ENCODE data around the gene SH3TC1. TPM values are rescaled to one million over a fixed set of nuclear protein-coding genes. Genes with fewer than 3 reads are reported as not detected.

SH3TC1 gene
- total RNA-seq, 1 donor from 2014 or later: 23.2 TPM

DNA sequence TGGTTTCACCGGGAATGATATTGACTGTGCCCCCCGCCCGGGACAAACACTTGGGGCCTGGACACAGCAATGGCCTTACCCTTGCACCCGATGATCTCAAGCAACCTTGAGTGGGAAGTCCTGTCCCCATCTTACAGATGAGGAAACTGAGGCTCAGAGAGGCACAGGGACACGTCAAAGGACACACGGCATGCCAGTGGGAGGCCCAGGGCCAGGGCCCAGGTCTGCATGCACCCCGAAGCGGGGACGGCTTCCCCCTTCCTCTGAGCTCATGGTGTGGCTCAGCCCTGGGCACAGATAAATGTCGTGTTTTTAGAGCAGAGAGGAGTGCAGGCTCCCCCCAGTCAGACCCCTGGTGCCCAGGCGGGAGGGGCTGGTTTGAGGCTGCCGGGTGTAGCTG is 36.6 kb downstream of the SH3TC1 start:
- DNase-seq (ENCODE audit: low spot score in 2 of 2, unreplicated experiment in 2 of 2): no peak
- Mint-ChIP-seq H3K36me3 (peaks cover 3% of the 10 kb centered on the region), H3K27me3 (ENCODE audit: low read depth) (no peaks in the 10 kb centered on the region), H3K9me3 (no peaks in the 10 kb centered on the region), H3K27ac (no peak overlapping the region), H3K4me3 (no peak overlapping the region), H3K4me1 (no peaks in the 10 kb centered on the region)
- TF ChIP-seq, protein P1, sequence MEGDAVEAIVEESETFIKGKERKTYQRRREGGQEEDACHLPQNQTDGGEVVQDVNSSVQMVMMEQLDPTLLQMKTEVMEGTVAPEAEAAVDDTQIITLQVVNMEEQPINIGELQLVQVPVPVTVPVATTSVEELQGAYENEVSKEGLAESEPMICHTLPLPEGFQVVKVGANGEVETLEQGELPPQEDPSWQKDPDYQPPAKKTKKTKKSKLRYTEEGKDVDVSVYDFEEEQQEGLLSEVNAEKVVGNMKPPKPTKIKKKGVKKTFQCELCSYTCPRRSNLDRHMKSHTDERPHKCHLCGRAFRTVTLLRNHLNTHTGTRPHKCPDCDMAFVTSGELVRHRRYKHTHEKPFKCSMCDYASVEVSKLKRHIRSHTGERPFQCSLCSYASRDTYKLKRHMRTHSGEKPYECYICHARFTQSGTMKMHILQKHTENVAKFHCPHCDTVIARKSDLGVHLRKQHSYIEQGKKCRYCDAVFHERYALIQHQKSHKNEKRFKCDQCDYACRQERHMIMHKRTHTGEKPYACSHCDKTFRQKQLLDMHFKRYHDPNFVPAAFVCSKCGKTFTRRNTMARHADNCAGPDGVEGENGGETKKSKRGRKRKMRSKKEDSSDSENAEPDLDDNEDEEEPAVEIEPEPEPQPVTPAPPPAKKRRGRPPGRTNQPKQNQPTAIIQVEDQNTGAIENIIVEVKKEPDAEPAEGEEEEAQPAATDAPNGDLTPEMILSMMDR (IDR thresholded peaks at IDR 0.05; ENCODE audit: unreplicated experiment): no peak

DNA sequence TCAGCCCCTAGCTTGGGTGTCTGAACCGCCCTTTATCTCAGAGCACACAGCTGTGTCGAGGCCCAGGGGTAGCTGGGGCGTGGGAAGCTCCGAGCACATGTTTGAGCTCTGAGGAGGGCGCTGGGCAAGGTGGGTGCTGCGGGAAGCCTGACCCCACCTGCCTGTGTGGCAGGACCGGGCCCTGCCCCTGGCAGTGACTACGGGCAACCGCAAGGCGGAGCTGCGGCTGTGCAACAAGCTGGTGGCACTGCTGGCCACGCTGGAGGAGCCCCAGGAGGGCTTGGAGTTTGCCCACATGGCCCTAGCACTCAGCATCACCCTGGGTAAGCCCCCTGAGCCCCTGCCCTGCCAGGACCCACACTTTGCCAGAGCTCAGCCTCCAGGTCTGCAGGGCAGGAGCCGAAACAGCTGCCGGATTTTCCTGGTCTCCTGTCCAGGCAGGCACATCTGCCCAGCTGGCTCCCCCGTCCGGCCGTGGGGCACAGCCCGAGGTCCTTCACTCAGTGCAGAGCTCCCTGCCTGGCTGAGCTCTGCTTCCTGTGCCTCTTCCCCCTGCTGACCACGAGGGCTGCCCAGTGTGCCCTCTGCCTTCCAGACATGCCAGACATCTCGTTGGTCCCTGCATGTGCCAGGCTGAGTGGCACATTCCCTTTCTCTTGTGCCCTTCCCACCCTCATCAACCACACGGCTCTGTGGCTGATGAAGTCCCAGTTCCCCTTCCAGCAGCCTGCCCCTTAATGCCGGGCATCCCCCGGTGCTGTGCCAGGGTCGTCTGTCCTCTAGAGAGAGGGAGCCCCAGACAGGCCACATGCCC is 37.2 kb downstream of the SH3TC1 start:
- TF ChIP-seq, protein P1 (IDR thresholded peaks at IDR 0.05; ENCODE audit: unreplicated experiment): no peak
- DNase-seq (ENCODE audit: low spot score in 2 of 2, unreplicated experiment in 2 of 2): no peak
- Mint-ChIP-seq H3K27ac (no peak overlapping the region), H3K27me3 (ENCODE audit: low read depth) (no peaks in the 10 kb centered on the region), H3K4me3 (no peak overlapping the region), H3K36me3 (no peaks in the 10 kb centered on the region), H3K4me1 (no peaks in the 10 kb centered on the region), H3K9me3 (no peaks in the 10 kb centered on the region)

DNA sequence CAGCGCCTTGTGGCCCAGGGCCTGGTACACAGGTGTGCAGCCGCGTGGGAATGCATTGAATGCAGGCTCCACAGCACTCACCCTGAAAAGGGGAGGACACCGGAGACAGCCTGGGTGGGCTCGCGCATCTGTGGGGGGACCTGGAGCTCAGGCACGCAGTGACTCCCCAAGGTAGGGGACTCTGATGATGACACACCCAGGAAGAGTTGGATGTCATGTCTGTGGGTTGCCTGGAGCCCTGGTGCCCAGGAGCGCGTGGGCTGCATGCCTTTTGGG is 37.8 kb downstream of the SH3TC1 start:
- Mint-ChIP-seq H3K27ac (no peak overlapping the region), H3K4me3 (no peak overlapping the region), H3K4me1 (peaks cover 4% of the 10 kb centered on the region), H3K27me3 (ENCODE audit: low read depth) (no peaks in the 10 kb centered on the region), H3K36me3 (no peaks in the 10 kb centered on the region), H3K9me3 (no peaks in the 10 kb centered on the region)
- DNase-seq (ENCODE audit: low spot score in 2 of 2, unreplicated experiment in 2 of 2): no peak
- TF ChIP-seq, protein P1 (IDR thresholded peaks at IDR 0.05; ENCODE audit: unreplicated experiment): no peak

DNA sequence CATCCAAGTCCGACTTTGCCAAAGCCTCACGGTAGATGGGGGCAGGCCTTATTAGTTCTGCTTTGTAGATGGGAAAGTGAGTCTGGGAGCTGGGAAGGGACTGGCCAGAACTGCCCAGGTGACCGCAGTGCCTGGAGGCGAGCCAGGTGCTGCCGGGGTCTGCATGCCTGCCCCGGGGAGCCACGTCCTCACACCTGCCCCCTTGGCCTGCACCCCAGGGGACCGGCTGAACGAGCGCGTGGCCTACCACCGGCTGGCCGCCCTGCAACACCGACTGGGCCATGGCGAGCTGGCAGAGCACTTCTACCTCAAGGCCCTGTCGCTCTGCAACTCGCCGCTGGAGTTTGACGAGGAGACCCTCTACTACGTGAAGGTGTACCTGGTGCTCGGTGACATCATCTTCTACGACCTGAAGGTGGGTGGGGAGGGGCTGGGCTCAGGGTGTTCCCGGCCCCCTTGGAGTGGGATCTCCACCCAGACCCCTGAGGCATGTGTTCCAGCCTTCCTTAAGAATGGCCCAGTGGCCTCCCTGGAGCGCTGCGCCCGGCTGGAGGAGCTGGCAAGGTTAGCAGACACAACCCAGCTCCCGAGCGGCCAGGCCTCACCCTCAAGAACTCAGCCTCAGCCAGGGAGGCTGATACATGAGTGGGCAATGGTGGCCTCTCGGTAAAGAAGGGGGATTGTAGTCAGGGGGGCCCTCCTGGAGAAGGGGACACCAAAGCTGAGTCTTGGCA is 38.3 kb downstream of the SH3TC1 start:
- Mint-ChIP-seq H3K27me3 (ENCODE audit: low read depth) (no peaks in the 10 kb centered on the region), H3K4me3 (no peak overlapping the region), H3K36me3 (no peaks in the 10 kb centered on the region), H3K4me1 (peaks cover 9% of the 10 kb centered on the region), H3K9me3 (no peaks in the 10 kb centered on the region), H3K27ac (no peak overlapping the region)
- TF ChIP-seq, protein P1 (IDR thresholded peaks at IDR 0.05; ENCODE audit: unreplicated experiment): no peak
- DNase-seq (ENCODE audit: low spot score in 2 of 2, unreplicated experiment in 2 of 2): no peak

DNA sequence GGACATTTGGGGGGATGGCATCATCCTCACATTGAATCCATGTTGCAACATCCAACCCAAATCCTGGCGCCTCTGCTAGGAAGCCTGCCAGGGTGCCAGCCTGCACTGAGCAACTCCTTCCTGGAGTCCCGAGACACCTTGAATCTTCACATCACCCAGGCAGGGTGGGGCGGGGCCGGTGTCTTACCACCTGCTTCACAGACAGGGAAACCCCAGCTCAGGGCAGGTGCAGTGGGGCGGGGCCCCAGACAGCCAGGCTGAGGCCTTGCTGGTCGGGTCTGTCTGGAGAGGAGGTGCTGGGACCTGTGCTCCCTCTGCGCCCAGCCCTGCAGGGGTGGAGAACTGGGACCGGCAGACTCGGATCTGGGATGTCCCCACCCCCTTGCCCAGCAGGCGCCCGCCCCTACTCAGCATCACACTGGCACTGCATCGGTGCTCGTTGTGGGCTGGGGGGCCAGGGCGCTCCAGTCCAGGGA is 39.0 kb downstream of the SH3TC1 start:
- no peak overlapping the region for H3K27ac Mint-ChIP-seq
- TF ChIP-seq, protein P1 (IDR thresholded peaks at IDR 0.05; ENCODE audit: unreplicated experiment): no peak
- no peaks in the 10 kb centered on the region for H3K9me3 Mint-ChIP-seq
- H3K4me1 Mint-ChIP-seq: peaks cover 16% of the 10 kb centered on the region
- no peaks in the 10 kb centered on the region for H3K36me3 Mint-ChIP-seq
- no peak overlapping the region for H3K4me3 Mint-ChIP-seq
- DNase-seq (ENCODE audit: low spot score in 2 of 2, unreplicated experiment in 2 of 2): no peak
- no peaks in the 10 kb centered on the region for H3K27me3 Mint-ChIP-seq (ENCODE audit: low read depth)
